GM10248 (cell line): ENCODE measurements around the gene SLC38A6.

Source experiments
- CTCF ChIA-PET: fragments of 300-600 bp; sonication (Branson Sonifier 250); formaldehyde crosslinking; extraction: SDS; loops from one replicate; lab custom pipeline; 2021; ENCODE audit warnings: antibody characterized with exemption; lab: Yijun Ruan, JAX
- POLR2A ChIA-PET: fragments of 350-650 bp; sonication (Branson Sonifier 250); formaldehyde crosslinking; extraction: SDS; loops from one replicate; lab custom pipeline; 2020; ENCODE audit warnings: antibody characterized with exemption; lab: Yijun Ruan, JAX
- DNase-seq: peaks from one replicate; pipeline ENCODE4 v3.0.0; 2012; ENCODE audit errors: extremely low spot score
- TF ChIP-seq, protein P1 (sequence below): IDR thresholded peaks from 2 replicates; pipeline ENCODE4 v1.5.1; 2012; ENCODE audit warnings: mild to moderate bottlenecking, low read depth; ENCODE audit errors: extremely low read depth, missing control alignments, control extremely low read depth

SLC38A6 gene

GRCh38 chr14:60980811-60981632, at the start of gene SLC38A6, which contains the start of gene TRMT5:
Gene SLC38A6, plus strand, starts transcription at chr14:60981245. Its CDS starts 33 bp downstream, at chr14:60981278.
Gene TRMT5, minus strand, starts transcription at chr14:60981079. Its CDS starts 106 bp downstream, at chr14:60980973.
- ChIA-PET CTCF (interaction anchor here (0.7 to 1.9 kb wide), 3 partner anchors 13 to 649 kb away, joined by 3 to 5 read pairs (median 3); no protein-coding TSS in a partner anchor), POLR2A (interaction anchor here (0.7 to 0.9 kb wide), 2 partner anchors 15 to 228 kb away, joined by 3 to 5 read pairs; no protein-coding TSS in a partner anchor)
- TF ChIP-seq, protein P1, sequence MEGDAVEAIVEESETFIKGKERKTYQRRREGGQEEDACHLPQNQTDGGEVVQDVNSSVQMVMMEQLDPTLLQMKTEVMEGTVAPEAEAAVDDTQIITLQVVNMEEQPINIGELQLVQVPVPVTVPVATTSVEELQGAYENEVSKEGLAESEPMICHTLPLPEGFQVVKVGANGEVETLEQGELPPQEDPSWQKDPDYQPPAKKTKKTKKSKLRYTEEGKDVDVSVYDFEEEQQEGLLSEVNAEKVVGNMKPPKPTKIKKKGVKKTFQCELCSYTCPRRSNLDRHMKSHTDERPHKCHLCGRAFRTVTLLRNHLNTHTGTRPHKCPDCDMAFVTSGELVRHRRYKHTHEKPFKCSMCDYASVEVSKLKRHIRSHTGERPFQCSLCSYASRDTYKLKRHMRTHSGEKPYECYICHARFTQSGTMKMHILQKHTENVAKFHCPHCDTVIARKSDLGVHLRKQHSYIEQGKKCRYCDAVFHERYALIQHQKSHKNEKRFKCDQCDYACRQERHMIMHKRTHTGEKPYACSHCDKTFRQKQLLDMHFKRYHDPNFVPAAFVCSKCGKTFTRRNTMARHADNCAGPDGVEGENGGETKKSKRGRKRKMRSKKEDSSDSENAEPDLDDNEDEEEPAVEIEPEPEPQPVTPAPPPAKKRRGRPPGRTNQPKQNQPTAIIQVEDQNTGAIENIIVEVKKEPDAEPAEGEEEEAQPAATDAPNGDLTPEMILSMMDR, result no peak
- peak; percentile 89 for DNase-seq

- DNase-seq, result no peak
- ChIA-PET CTCF (no interaction called here), POLR2A (no interaction called here)
- TF ChIP-seq, protein P1, result no peak
Observed at GRCh38 chr14:60933920-60934655, 47.0 kb upstream of the SLC38A6 start.

- ChIA-PET CTCF (no interaction called here), POLR2A (no interaction called here)
- DNase-seq, result no peak
- TF ChIP-seq, protein P1, result no peak
Observed at GRCh38 chr14:60935319-60935718, 45.7 kb upstream of the SLC38A6 start.

- DNase-seq, result no peak
- TF ChIP-seq, protein P1, result no peak
- POLR2A ChIA-PET, result no interaction called here
- CTCF ChIA-PET, result no interaction called here
Observed at GRCh38 chr14:60943637-60944032, 37.4 kb upstream of the SLC38A6 start.

GRCh38 chr14:60944204-60944603, 36.8 kb upstream of the SLC38A6 start:
- ChIA-PET CTCF (interaction anchor here (1.0 kb wide), 1 partner anchor 16 kb away, joined by 3 read pairs; no protein-coding TSS in a partner anchor), POLR2A (no interaction called here)
- TF ChIP-seq, protein P1, result no peak
- no peak for DNase-seq

- TF ChIP-seq, protein P1, result no peak
- no peak for DNase-seq
- POLR2A ChIA-PET, result no interaction called here
Observed at GRCh38 chr14:60945984-60946383, 35.1 kb upstream of the SLC38A6 start.

More at GRCh38 chr14:60945984-60946383, 35.1 kb upstream of the SLC38A6 start:
- CTCF ChIA-PET, result no interaction called here
